H1 (cell line): ENCODE data around the gene USH2A. TPM values are rescaled to one million over a fixed set of nuclear protein-coding genes. Genes with fewer than 3 reads are reported as not detected.

ENCODE experiments used
- CTCF ChIA-PET: fragments of 300-600 bp; sonication (Branson Sonifier 250); formaldehyde crosslinking; loops from one replicate; lab custom pipeline; 2021; ENCODE audit not compliant: partially characterized antibody; lab: Charles Lee
- POLR2A ChIA-PET: fragments of 300-600 bp; sonication (Branson Sonifier 250); formaldehyde crosslinking; loops from one replicate; lab custom pipeline; 2021; ENCODE audit warnings: inconsistent platforms; ENCODE audit not compliant: partially characterized antibody; lab: Charles Lee
- DNase-seq, 2 experiments: peaks; one replicate each; pipeline versions ENCODE4 v3.0.0 to v3.0.0-alpha.2; 2010 to 2022; ENCODE audit warnings: low spot score in 2 of 2, low read depth in 1 of 2, mixed read lengths in 1 of 2
- FAIRE-seq: peaks from 2 replicates; lab custom pipeline; 2011; peaks lifted over from hg19 to GRCh38; lab: Jason Lieb, UNC
- H2AFZ ChIP-seq: 2 replicates; pipeline ENCODE4 v1.8.1; 2012; ENCODE audit warnings: low read length, inconsistent platforms
- H2AK5ac ChIP-seq: 2 replicates; pipeline ENCODE4 v1.6.1; 2013; ENCODE audit warnings: low read depth, low read length
- H2BK120ac ChIP-seq: replicated peaks from 2 replicates; pipeline ENCODE3; 2013; ENCODE audit warnings: low read depth, low read length, inconsistent platforms
- H2BK12ac ChIP-seq: 2 replicates; pipeline ENCODE4 v1.6.1; 2013; ENCODE audit warnings: low read depth, low read length
- H2BK15ac ChIP-seq: 2 replicates; pipeline ENCODE4 v1.6.1; 2013; ENCODE audit warnings: low read length
- H2BK20ac ChIP-seq: 2 replicates; pipeline ENCODE4 v1.6.1; 2013; ENCODE audit warnings: low read length
- H2BK5ac ChIP-seq: 2 replicates; pipeline ENCODE4 v1.6.1; 2013; ENCODE audit warnings: low read depth, low read length
- H3K14ac ChIP-seq: 2 replicates; pipeline ENCODE4 v1.6.1; 2013; ENCODE audit warnings: inconsistent platforms; ENCODE audit not compliant: insufficient read length
- H3K18ac ChIP-seq: 2 replicates; pipeline ENCODE4 v1.6.1; 2013; ENCODE audit warnings: low read length; ENCODE audit errors: extremely low read depth
- H3K23ac ChIP-seq: 2 replicates; pipeline ENCODE4 v1.6.1; 2013; ENCODE audit warnings: inconsistent platforms; ENCODE audit not compliant: insufficient read length
- H3K23me2 ChIP-seq: 2 replicates; pipeline ENCODE4 v1.6.1; 2013; ENCODE audit warnings: low read depth, low read length
- H3K27ac ChIP-seq: 2 replicates; pipeline ENCODE4 v1.6.1; 2011; ENCODE audit warnings: low read depth, low read length, inconsistent platforms
- H3K27me3 ChIP-seq, 4 experiments: replicated peaks in 1 of 4; 1 replicate in 1 of 4; 2 replicates in 3 of 4; pipeline versions ENCODE4 v1.6.1 to v1.8.1; 2011 to 2013; ENCODE audit warnings: low read length in 3 of 4, mild to moderate bottlenecking in 3 of 4, inconsistent platforms in 2 of 4, mixed read lengths in 2 of 4, moderate library complexity in 1 of 4; ENCODE audit not compliant: control insufficient read depth in 3 of 4, insufficient read depth in 3 of 4; ENCODE audit errors: extremely low read depth in 1 of 4
- H3K36me3 ChIP-seq, 4 experiments: 2 replicates each; pipeline versions ENCODE4 v1.6.1 to v1.8.1; 2011 to 2013; ENCODE audit warnings: mild to moderate bottlenecking in 4 of 4, low read length in 3 of 4, moderate library complexity in 2 of 4, control low read depth in 1 of 4, inconsistent platforms in 1 of 4; ENCODE audit not compliant: insufficient read depth in 4 of 4, control insufficient read depth in 2 of 4
- H3K4ac ChIP-seq: replicated peaks from 2 replicates; pipeline ENCODE3; 2013; ENCODE audit warnings: low read length, low read depth, mixed read lengths, inconsistent platforms; ENCODE audit not compliant: insufficient read length
- H3K4me1 ChIP-seq, 4 experiments: replicated peaks in 1 of 4; 1 replicate in 1 of 4; 2 replicates in 3 of 4; pipeline versions ENCODE4 v1.6.1 to v1.8.1; 2011 to 2013; ENCODE audit warnings: low read length in 3 of 4, inconsistent platforms in 2 of 4, mixed read lengths in 1 of 4; ENCODE audit not compliant: insufficient read depth in 4 of 4, control insufficient read depth in 3 of 4
- H3K4me2 ChIP-seq, 2 experiments: 2 replicates each; pipeline versions ENCODE4 v1.6.1 to v1.8.1; 2011 to 2013; ENCODE audit warnings: low read depth in 2 of 2, low read length in 2 of 2, control low read depth in 1 of 2, inconsistent platforms in 1 of 2, mild to moderate bottlenecking in 1 of 2; ENCODE audit not compliant: insufficient read depth in 1 of 2
- H3K4me3 ChIP-seq, 4 experiments: fragments of 200-600, 300-600 bp in 1 of 4; sonication (generic), shearing (Covaris generic), sonication (Bioruptor Twin) in 1 of 4; 2 replicates each; pipeline versions ENCODE4 v1.5.1 to v1.8.1; 2011 to 2016; ENCODE audit warnings: low read length in 4 of 4, low read depth in 3 of 4, control low read depth in 2 of 4, inconsistent platforms in 2 of 4, mild to moderate bottlenecking in 2 of 4, mixed read lengths in 1 of 4, moderate library complexity in 1 of 4; ENCODE audit not compliant: insufficient read depth in 2 of 4; ENCODE audit errors: extremely low read depth in 1 of 4
- H3K56ac ChIP-seq: replicated peaks from 2 replicates; pipeline ENCODE3; 2013; ENCODE audit warnings: low read depth, mild to moderate bottlenecking, mixed read lengths, low read length, inconsistent platforms; ENCODE audit not compliant: insufficient read length
- H3K79me1 ChIP-seq: 2 replicates; pipeline ENCODE4 v1.6.1; 2013; ENCODE audit warnings: low read depth, low read length, control low read depth
- H3K79me2 ChIP-seq, 2 experiments: 2 replicates each; pipeline versions ENCODE4 v1.6.1 to v1.8.1; 2012 to 2013; ENCODE audit warnings: low read length in 2 of 2, mild to moderate bottlenecking in 2 of 2, inconsistent platforms in 1 of 2; ENCODE audit not compliant: insufficient read depth in 2 of 2, control insufficient read depth in 1 of 2
- H3K9ac ChIP-seq, 4 experiments: replicated peaks in 1 of 4; 1 replicate in 1 of 4; 2 replicates in 3 of 4; pipeline versions ENCODE4 v1.6.1 to v1.8.1; 2011 to 2013; ENCODE audit warnings: low read depth in 3 of 4, low read length in 3 of 4, control low read depth in 2 of 4, mild to moderate bottlenecking in 2 of 4, moderate library complexity in 2 of 4, inconsistent platforms in 1 of 4; ENCODE audit errors: extremely low read depth in 1 of 4
- H3K9me3 ChIP-seq, 2 experiments: 2 replicates each; pipeline versions ENCODE4 v1.6.1 to v1.8.1; 2012 to 2013; ENCODE audit warnings: mild to moderate bottlenecking in 2 of 2, moderate library complexity in 2 of 2, control low read depth in 1 of 2, inconsistent platforms in 1 of 2, low read depth in 1 of 2, low read length in 1 of 2, mixed read lengths in 1 of 2; ENCODE audit not compliant: insufficient read depth in 2 of 2
- H4K20me1 ChIP-seq, 2 experiments: replicated peaks in 1 of 2; 2 replicates each; pipeline versions ENCODE3 to v1.8.1; 2011 to 2013; ENCODE audit warnings: inconsistent platforms in 2 of 2, low read length in 2 of 2, mild to moderate bottlenecking in 1 of 2; ENCODE audit not compliant: insufficient read depth in 2 of 2, control insufficient read depth in 1 of 2
- H4K5ac ChIP-seq: 2 replicates; pipeline ENCODE4 v1.6.1; 2013; ENCODE audit warnings: low read length, low read depth, mixed read lengths, inconsistent platforms; ENCODE audit not compliant: insufficient read length
- H4K8ac ChIP-seq: 2 replicates; pipeline ENCODE4 v1.8.0; 2013; ENCODE audit warnings: mild to moderate bottlenecking, moderate library complexity, low read length, inconsistent platforms; ENCODE audit not compliant: insufficient read depth; ENCODE audit errors: extremely low read depth
- H4K91ac ChIP-seq: replicated peaks from 2 replicates; pipeline ENCODE3; 2013; ENCODE audit warnings: low read length, mixed read lengths, inconsistent platforms; ENCODE audit not compliant: insufficient read length
- BACH1 ChIP-seq: IDR thresholded peaks from 2 replicates; pipeline ENCODE4 v1.6.1; 2012; ENCODE audit warnings: low read length, improper control_type of control experiment
- BRCA1 ChIP-seq: IDR thresholded peaks from 2 replicates; pipeline ENCODE4 v1.6.1; 2012; ENCODE audit warnings: low read depth, low read length, improper control_type of control experiment
- CREB1 ChIP-seq: IDR thresholded peaks from 2 replicates; pipeline ENCODE4 v1.6.1; 2012; ENCODE audit warnings: inconsistent platforms
- GTF2F1 ChIP-seq: IDR thresholded peaks from 2 replicates; pipeline ENCODE4 v1.6.1; 2012; ENCODE audit warnings: low read depth, low read length, improper control_type of control experiment, borderline replicate concordance
- KDM4A ChIP-seq: IDR thresholded peaks from one replicate; pipeline ENCODE4 v1.7.1; 2012; ENCODE audit warnings: low read depth, mild to moderate bottlenecking, moderate library complexity, low read length, inconsistent platforms; ENCODE audit not compliant: severe bottlenecking
- KDM5A ChIP-seq: fragments of 200-600 bp; IDR thresholded peaks from 2 replicates; pipeline ENCODE4 v1.7.1; 2012; ENCODE audit warnings: mild to moderate bottlenecking, low read length, inconsistent platforms, mixed read lengths
- MAFK ChIP-seq: IDR thresholded peaks from 2 replicates; pipeline ENCODE4 v1.6.1; 2012; ENCODE audit warnings: low read depth, mild to moderate bottlenecking, improper control_type of control experiment, low read length
- PHF8 ChIP-seq: fragments of 200-600 bp; sonication (generic); conservative IDR thresholded peaks from 2 replicates; pipeline ENCODE4 v1.7.1; 2012; ENCODE audit warnings: low read depth, mild to moderate bottlenecking, inconsistent platforms, low read length, moderate library complexity
- RAD21 ChIP-seq, 2 experiments: IDR thresholded peaks in 1 of 2; conservative IDR thresholded peaks in 1 of 2; 2 replicates each; pipeline ENCODE4 v1.6.1; 2011; ENCODE audit warnings: low read depth in 2 of 2, low read length in 2 of 2, improper control_type of control experiment in 1 of 2, inconsistent platforms in 1 of 2, mild to moderate bottlenecking in 1 of 2, moderate library complexity in 1 of 2
- RXRA ChIP-seq: IDR thresholded peaks from 2 replicates; pipeline ENCODE4 v1.6.1; 2011; ENCODE audit warnings: low read depth, mild to moderate bottlenecking, low read length, moderate library complexity; ENCODE audit not compliant: insufficient read depth
- SIX5 ChIP-seq: IDR thresholded peaks from 2 replicates; pipeline ENCODE4 v1.6.1; 2011; ENCODE audit warnings: mild to moderate bottlenecking, low read depth, low read length
- SP2 ChIP-seq: IDR thresholded peaks from 2 replicates; pipeline ENCODE4 v1.6.1; 2012; ENCODE audit warnings: mild to moderate bottlenecking, low read length, inconsistent platforms
- SUZ12 ChIP-seq: fragments of 200-600 bp; sonication (generic); IDR thresholded peaks from 2 replicates; pipeline ENCODE4 v1.6.1; 2012; ENCODE audit warnings: mild to moderate bottlenecking, inconsistent platforms, low read length, moderate library complexity, mixed read lengths
- TBP ChIP-seq: IDR thresholded peaks from 2 replicates; pipeline ENCODE4 v1.6.1; 2011; ENCODE audit warnings: low read depth, low read length, improper control_type of control experiment
- YY1 ChIP-seq: IDR thresholded peaks from 2 replicates; pipeline ENCODE4 v1.6.1; 2011; ENCODE audit warnings: low read depth, mild to moderate bottlenecking, low read length
- polyA plus RNA-seq, 7 experiments: library from polyadenylated mRNA; depleted of rRNA in 3 of 7; stranded (reverse) in 5 of 7; unstranded in 2 of 7; fragments of >200 nt in 5 of 7; fragments of 200-250 nt in 2 of 7; gene quantifications; 1 replicate in 5 of 7; 2 replicates in 1 of 7; 4 replicates in 1 of 7; pipeline versions ENCODE4 v1.2.1 to v1.2.3, GENCODE V29; 2011 to 2013; ENCODE audit warnings: missing spikeins in 2 of 7, mixed read lengths in 2 of 7
- total RNA-seq: library from RNA; stranded (reverse); fragmentation: NEBNext Ultra II Directional; extraction: Animal tissue kit (Norgen Biotek cat#: 25700); gene quantifications from 2 replicates; pipeline ENCODE4 v1.2.1, GENCODE V29; 2021
- TF ChIP-seq, protein P1 (sequence below): IDR thresholded peaks from 2 replicates; pipeline ENCODE4 v1.6.1; 2012; ENCODE audit warnings: inconsistent platforms

The USH2A gene
- total and polyA plus RNA-seq, 2 of the 8 experiments (the other 6 are each of a cell fraction or from before 2014, with no cell fraction given): 0.02 to 0.17 TPM

DNA sequence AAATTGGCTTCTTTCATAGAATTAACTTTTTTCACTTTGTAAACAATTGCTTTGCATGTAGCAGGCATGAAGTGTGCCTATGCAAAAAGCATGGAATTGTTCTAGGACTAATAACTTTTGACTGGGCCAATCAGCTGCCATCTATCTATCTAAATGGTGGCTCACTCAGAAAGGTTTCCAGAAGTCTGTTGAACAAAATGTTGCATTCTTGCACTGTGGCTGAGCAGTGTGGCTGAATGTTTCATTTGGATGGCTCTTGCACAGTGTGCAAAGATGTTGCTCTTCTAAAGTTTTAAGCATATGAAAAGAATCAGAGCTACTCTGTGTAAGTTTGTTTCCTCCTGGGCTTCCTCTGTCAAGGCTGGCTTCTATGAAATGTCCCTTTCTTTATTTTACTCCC is 642.6 kb downstream of the USH2A start:
- ChIA-PET CTCF (no interaction called here), POLR2A (no interaction called here)
- no peak overlapping the region for H2AFZ ChIP-seq
- H3K23me2 ChIP-seq: no peaks in the 10 kb centered on the region
- no peaks in the 10 kb centered on the region for H3K9me3 ChIP-seq
- no peak overlapping the region for H2BK20ac ChIP-seq
- H3K18ac ChIP-seq: no peak overlapping the region
- H4K5ac ChIP-seq: no peak overlapping the region
- H4K91ac ChIP-seq: no peak overlapping the region
- no peak overlapping the region for H2BK5ac ChIP-seq
- H3K79me1 ChIP-seq: no peaks in the 10 kb centered on the region
- H2BK15ac ChIP-seq: no peak overlapping the region
- no peaks in the 10 kb centered on the region for H3K36me3 ChIP-seq
- FAIRE-seq (no peak), DNase-seq (no peak)
- TF ChIP-seq PHF8 (no peak), MAFK (no peak), SUZ12 (no peak), KDM4A (no peak), KDM5A (no peak), RXRA (no peak), YY1 (no peak), TBP (no peak), GTF2F1 (no peak), SP2 (no peak), BRCA1 (no peak), BACH1 (no peak), CREB1 (no peak), SIX5 (no peak), RAD21 (IDR thresholded peaks at IDR 0.05 in 1 of 2, conservative IDR thresholded peaks at IDR 0.05 in 1 of 2; ENCODE audit: low read depth in 2 of 2, low read length in 2 of 2) (no peak)
- TF ChIP-seq, protein P1, sequence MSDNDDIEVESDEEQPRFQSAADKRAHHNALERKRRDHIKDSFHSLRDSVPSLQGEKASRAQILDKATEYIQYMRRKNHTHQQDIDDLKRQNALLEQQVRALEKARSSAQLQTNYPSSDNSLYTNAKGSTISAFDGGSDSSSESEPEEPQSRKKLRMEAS: no peak
- no peak overlapping the region for H3K23ac ChIP-seq
- no peak overlapping the region for H3K9ac ChIP-seq
- no peak overlapping the region for H2AK5ac ChIP-seq
- H4K8ac ChIP-seq: no peak overlapping the region
- no peak overlapping the region for H3K4me3 ChIP-seq
- no peaks in the 10 kb centered on the region for H3K79me2 ChIP-seq
- H3K56ac ChIP-seq: no peak overlapping the region
- H3K4ac ChIP-seq: no peak overlapping the region
- H3K4me1 ChIP-seq: 0 out of 7 replicates have a peak, but pooled peaks cover 0 to 3% (median 0%) of the 10 kb centered on the region in 4 experiments
- H4K20me1 ChIP-seq: no peaks in the 10 kb centered on the region
- H3K14ac ChIP-seq: no peak overlapping the region
- H3K27me3 ChIP-seq: no peaks in the 10 kb centered on the region
- H2BK120ac ChIP-seq: no peak overlapping the region
- H2BK12ac ChIP-seq: no peak overlapping the region
- H3K4me2 ChIP-seq: no peak overlapping the region
- no peak overlapping the region for H3K27ac ChIP-seq
